Endothelial cell of umbilical vein (primary cell): ENCODE measurements around the gene ELMO1. TPM values are rescaled to one million over a fixed set of nuclear protein-coding genes. Genes with fewer than 3 reads are reported as not detected.

Source experiments
- BruUV-seq: library from RNA; stranded (reverse); fragments of 400-500 nt; replicated peaks from 2 replicates; lab custom pipeline; 2021; lab: Mats Ljungman, UMichigan
- CTCF ChIA-PET: fragments of 300-600, 350-600 bp; sonication (Branson Sonifier 250); formaldehyde crosslinking; loops from one replicate; lab custom pipeline; 2021; ENCODE audit warnings: antibody characterized with exemption, inconsistent platforms; lab: Charles Lee
- POLR2A ChIA-PET: fragments of 300-600, 350-600 bp; sonication (Branson Sonifier 250); formaldehyde crosslinking; loops from one replicate; lab custom pipeline; 2021; ENCODE audit warnings: antibody characterized with exemption, inconsistent platforms; lab: Charles Lee
- DNase-seq: peaks from one replicate; pipeline ENCODE4 v3.0.0-alpha.2; 2011; ENCODE audit warnings: low read depth, low spot score
- FAIRE-seq: peaks from 2 replicates; lab custom pipeline; 2011; peaks lifted over from hg19 to GRCh38; lab: Jason Lieb, UNC
- H2AFZ ChIP-seq: 2 replicates; pipeline ENCODE4 v1.6.0; 2012; ENCODE audit warnings: low read depth, low read length, control low read depth, inconsistent platforms
- H3K27ac ChIP-seq: 2 replicates; pipeline ENCODE4 v1.5.1; 2011; ENCODE audit warnings: low read depth, mild to moderate bottlenecking, control low read depth, low read length, moderate library complexity; ENCODE audit not compliant: insufficient read depth
- H3K27me3 ChIP-seq, 2 experiments: 2 replicates each; pipeline versions ENCODE4 v1.6.0 to v1.6.1; 2011; ENCODE audit warnings: low read length in 2 of 2, mixed read lengths in 1 of 2; ENCODE audit not compliant: control insufficient read depth in 2 of 2, insufficient read depth in 2 of 2
- H3K36me3 ChIP-seq, 2 experiments: 2 replicates in 1 of 2; 3 replicates in 1 of 2; pipeline ENCODE4 v1.5.1; 2011; ENCODE audit warnings: low read length in 2 of 2, mild to moderate bottlenecking in 1 of 2, moderate library complexity in 1 of 2; ENCODE audit not compliant: control insufficient read depth in 2 of 2, insufficient read depth in 2 of 2; ENCODE audit errors: extremely low read depth in 1 of 2
- H3K4me1 ChIP-seq: 3 replicates; pipeline ENCODE4 v1.5.1; 2011; ENCODE audit warnings: mild to moderate bottlenecking, low read length; ENCODE audit not compliant: control insufficient read depth, insufficient read depth; ENCODE audit errors: extremely low read depth
- H3K4me2 ChIP-seq: 2 replicates; pipeline ENCODE4 v1.6.1; 2011; ENCODE audit warnings: low read length, control low read depth, mixed read lengths; ENCODE audit not compliant: insufficient read depth
- H3K4me3 ChIP-seq, 3 experiments: fragments of 200-600 bp in 1 of 3; sonication (generic), shearing (Covaris generic) in 1 of 3; replicated peaks in 1 of 3; 2 replicates each; pipeline ENCODE4 v1.5.1; 2011 to 2016; ENCODE audit warnings: control low read depth in 3 of 3, low read length in 3 of 3, mild to moderate bottlenecking in 2 of 3, inconsistent platforms in 1 of 3, low read depth in 1 of 3, moderate library complexity in 1 of 3; ENCODE audit not compliant: insufficient read depth in 1 of 3
- H3K79me2 ChIP-seq: 2 replicates; pipeline ENCODE4 v1.6.0; 2012; ENCODE audit warnings: low read length, inconsistent platforms; ENCODE audit not compliant: control insufficient read depth, insufficient read depth
- H3K9ac ChIP-seq: replicated peaks from 2 replicates; pipeline ENCODE3; 2011; ENCODE audit warnings: low read length, control low read depth; ENCODE audit not compliant: insufficient read depth; ENCODE audit errors: extremely low read depth
- H3K9me1 ChIP-seq: replicated peaks from 3 replicates; pipeline ENCODE4 v1.6.0; 2011; ENCODE audit warnings: mild to moderate bottlenecking, low read length; ENCODE audit not compliant: control insufficient read depth, insufficient read depth; ENCODE audit errors: extremely low read depth
- H3K9me3 ChIP-seq: replicated peaks from 2 replicates; pipeline ENCODE4 v1.5.1; 2012; ENCODE audit warnings: low read length, inconsistent platforms; ENCODE audit not compliant: control insufficient read depth, insufficient read depth
- H4K20me1 ChIP-seq: replicated peaks from 2 replicates; pipeline ENCODE3; 2011; ENCODE audit warnings: mild to moderate bottlenecking, low read length; ENCODE audit not compliant: control insufficient read depth, insufficient read depth; ENCODE audit errors: extremely low read depth
- EZH2 ChIP-seq: IDR thresholded peaks from 2 replicates; pipeline ENCODE4 v1.6.1; 2012; ENCODE audit warnings: borderline replicate concordance, low read depth, mild to moderate bottlenecking, moderate library complexity, low read length, inconsistent platforms; ENCODE audit not compliant: severe bottlenecking
- FOS ChIP-seq: IDR thresholded peaks from 2 replicates; pipeline ENCODE4 v1.6.1; 2011; ENCODE audit warnings: mild to moderate bottlenecking, low read length, moderate library complexity, borderline replicate concordance; ENCODE audit not compliant: insufficient read depth
- GATA2 ChIP-seq: IDR thresholded peaks from 2 replicates; pipeline ENCODE4 v1.7.0; 2011; ENCODE audit warnings: low read depth, mild to moderate bottlenecking, moderate library complexity, mixed read lengths, low read length; ENCODE audit not compliant: insufficient read length, insufficient read depth
- JUN ChIP-seq: IDR thresholded peaks from 2 replicates; pipeline ENCODE4 v1.6.1; 2011; ENCODE audit warnings: borderline replicate concordance, low read depth; ENCODE audit not compliant: insufficient read length, insufficient read depth
- MYC ChIP-seq: IDR thresholded peaks from one replicate; pipeline ENCODE4 v1.6.1; 2011; ENCODE audit warnings: mild to moderate bottlenecking, low read depth, low read length
- POLR2A ChIP-seq: IDR thresholded peaks from 2 replicates; pipeline ENCODE4 v1.6.1; 2012; ENCODE audit warnings: low read depth, mild to moderate bottlenecking, control low read depth, low read length
- POLR2AphosphoS5 ChIP-seq: IDR thresholded peaks from 2 replicates; pipeline ENCODE4 v1.6.1; 2012; ENCODE audit warnings: low read depth, mild to moderate bottlenecking, control low read depth, low read length, moderate library complexity; ENCODE audit not compliant: insufficient read depth
- dilution Hi-C: fragments of 300-500 bp; cut with MboI; formaldehyde crosslinking; loops from one replicate; pipeline ENCODE4 v1.15.0; 2019; ENCODE audit warnings: low sequenced_read_pairs; ENCODE audit not compliant: extremely low pct_ligation_motif_present
- intact Hi-C: fragments of 100-400 bp; cut with micrococcal nuclease; formaldehyde crosslinking; loops from one replicate; pipeline ENCODE4 v1.10.0; 2022
- polyA plus RNA-seq, 4 experiments: library from polyadenylated mRNA; depleted of rRNA in 3 of 4; stranded (reverse) in 3 of 4; unstranded in 1 of 4; fragments of >200 nt; gene quantifications; 2 replicates each; pipeline versions ENCODE4 v1.2.1 to v1.2.3, GENCODE V29; 2011 to 2012; ENCODE audit warnings: missing spikeins in 1 of 4
- total RNA-seq: library from RNA; stranded (reverse); gene quantifications from 2 replicates; pipeline ENCODE4 v1.2.3, GENCODE V29; 2021
- TF ChIP-seq, protein P1 (sequence below): IDR thresholded peaks from 2 replicates; pipeline ENCODE4 v1.6.1; 2011; ENCODE audit not compliant: insufficient read depth, insufficient read length
- TF ChIP-seq, protein P2 (sequence below), 2 donors: IDR thresholded peaks; 1 replicate in 1 of 2; 2 replicates in 1 of 2; pipeline ENCODE4 v1.5.1; 2011; ENCODE audit warnings: low read length in 2 of 2, mild to moderate bottlenecking in 2 of 2, moderate library complexity in 2 of 2, control low read depth in 1 of 2, inconsistent platforms in 1 of 2, low read depth in 1 of 2; ENCODE audit not compliant: insufficient read depth in 1 of 2; ENCODE audit errors: extremely low read depth in 1 of 2

ELMO1 gene
- total and polyA plus RNA-seq, 2 donors (not counting 3 experiments of a cell fraction or from before 2014, with no cell fraction given) = 17.0 to 30.6 TPM

DNA sequence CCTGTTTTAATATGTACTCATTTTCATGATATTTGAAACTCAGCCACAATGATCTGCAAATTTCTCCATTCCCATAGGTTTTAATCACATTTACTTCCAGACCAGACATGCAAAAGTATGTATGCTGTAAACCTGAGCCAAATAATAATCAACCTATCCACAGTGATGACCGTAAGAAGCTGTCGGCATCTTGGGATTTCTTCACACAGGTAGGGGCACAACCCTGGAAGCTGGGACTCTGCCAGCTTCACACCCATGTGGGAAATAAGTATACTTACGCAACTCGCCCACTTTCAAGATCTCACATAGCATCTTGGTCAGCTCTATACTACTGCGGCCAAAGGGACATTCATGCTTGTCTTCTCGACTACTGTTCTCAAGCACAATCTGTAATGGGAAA, 352.3 kb downstream of the ELMO1 start:
- FAIRE-seq = no peak
- Histone ChIP-seq H3K4me3 (no peak overlapping the region), H2AFZ (no peak overlapping the region), H3K4me1 (no peaks in the 10 kb centered on the region), H4K20me1 (no peaks in the 10 kb centered on the region), H3K9ac (no peak overlapping the region), H3K27ac (no peak overlapping the region), H3K36me3 (no peaks in the 10 kb centered on the region), H3K79me2 (no peaks in the 10 kb centered on the region), H3K27me3 (no peaks in the 10 kb centered on the region), H3K4me2 (no peak overlapping the region), H3K9me3 (no peaks in the 10 kb centered on the region), H3K9me1 (no peaks in the 10 kb centered on the region)
- DNase-seq = no peak
- no TSS peak for BruUV-seq
- dilution Hi-C loops = no loop called here
- CTCF ChIA-PET = interaction anchor here (1.0 kb wide), 1 partner anchor 13 kb away, joined by 3 read pairs; no protein-coding TSS in a partner anchor
- TF ChIP-seq JUN (no peak), POLR2A (no peak), EZH2 (no peak), POLR2AphosphoS5 (no peak), GATA2 (no peak), MYC (no peak), FOS (no peak)
- TF ChIP-seq, protein P1, sequence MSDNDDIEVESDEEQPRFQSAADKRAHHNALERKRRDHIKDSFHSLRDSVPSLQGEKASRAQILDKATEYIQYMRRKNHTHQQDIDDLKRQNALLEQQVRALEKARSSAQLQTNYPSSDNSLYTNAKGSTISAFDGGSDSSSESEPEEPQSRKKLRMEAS = no peak
- TF ChIP-seq, protein P2, sequence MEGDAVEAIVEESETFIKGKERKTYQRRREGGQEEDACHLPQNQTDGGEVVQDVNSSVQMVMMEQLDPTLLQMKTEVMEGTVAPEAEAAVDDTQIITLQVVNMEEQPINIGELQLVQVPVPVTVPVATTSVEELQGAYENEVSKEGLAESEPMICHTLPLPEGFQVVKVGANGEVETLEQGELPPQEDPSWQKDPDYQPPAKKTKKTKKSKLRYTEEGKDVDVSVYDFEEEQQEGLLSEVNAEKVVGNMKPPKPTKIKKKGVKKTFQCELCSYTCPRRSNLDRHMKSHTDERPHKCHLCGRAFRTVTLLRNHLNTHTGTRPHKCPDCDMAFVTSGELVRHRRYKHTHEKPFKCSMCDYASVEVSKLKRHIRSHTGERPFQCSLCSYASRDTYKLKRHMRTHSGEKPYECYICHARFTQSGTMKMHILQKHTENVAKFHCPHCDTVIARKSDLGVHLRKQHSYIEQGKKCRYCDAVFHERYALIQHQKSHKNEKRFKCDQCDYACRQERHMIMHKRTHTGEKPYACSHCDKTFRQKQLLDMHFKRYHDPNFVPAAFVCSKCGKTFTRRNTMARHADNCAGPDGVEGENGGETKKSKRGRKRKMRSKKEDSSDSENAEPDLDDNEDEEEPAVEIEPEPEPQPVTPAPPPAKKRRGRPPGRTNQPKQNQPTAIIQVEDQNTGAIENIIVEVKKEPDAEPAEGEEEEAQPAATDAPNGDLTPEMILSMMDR (IDR thresholded peaks at IDR 0.05; ENCODE audit: extremely low read depth in 1 of 2, insufficient read depth in 1 of 2, low read depth in 1 of 2, low read length in 2 of 2) = no peak
- POLR2A ChIA-PET = no interaction called here
- intact Hi-C loops = no loop called here
